ENCODE data around the gene POLDIP2. TPM values are rescaled to one million over a fixed set of nuclear protein-coding genes. Genes with fewer than 3 reads are reported as not detected.

Gene POLDIP2
- total and polyA plus RNA-seq, 2 of the 13 experiments (the other 11 are each of a cell fraction or from before 2014, with no cell fraction given) = 85.9 to 114 TPM

DNA sequence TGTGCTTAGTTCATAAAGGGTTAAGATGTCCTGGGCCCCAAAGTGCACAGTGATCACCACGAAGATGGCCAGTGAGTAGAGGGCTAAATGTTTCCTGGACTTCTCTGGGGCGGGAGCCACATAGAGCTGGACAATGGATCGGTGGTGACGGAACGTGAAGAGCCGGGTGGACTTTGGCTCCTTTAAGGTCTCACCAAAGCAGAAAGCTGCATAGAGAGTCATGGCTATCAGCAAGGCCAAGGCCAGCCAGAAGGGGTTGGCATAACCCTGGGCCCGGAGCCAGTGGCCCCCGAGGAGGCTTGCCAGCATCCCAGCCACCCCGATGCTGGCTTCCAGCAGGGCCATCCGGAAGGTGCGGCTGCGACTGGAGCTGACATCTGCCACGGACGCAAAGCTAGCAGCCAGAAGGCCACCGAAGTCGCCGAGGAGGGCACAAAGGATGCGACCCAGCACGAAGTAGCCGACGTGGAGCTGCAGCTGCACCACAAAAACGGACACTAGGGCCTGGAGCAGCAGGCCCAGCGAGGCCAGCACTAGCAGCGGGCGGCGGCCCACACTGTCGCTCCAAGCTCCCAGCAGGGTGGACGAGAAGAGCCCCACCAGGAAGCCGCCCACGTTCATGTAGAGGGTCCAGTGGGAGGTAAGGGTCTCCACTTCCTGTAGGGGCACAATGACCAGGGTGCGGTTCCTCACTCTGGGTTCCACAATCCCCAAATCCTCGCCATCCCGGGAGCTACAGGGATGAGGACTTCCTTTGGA lies 47.7 kb upstream of the POLDIP2 start (continued):
- TF ChIP-seq, protein P1, sequence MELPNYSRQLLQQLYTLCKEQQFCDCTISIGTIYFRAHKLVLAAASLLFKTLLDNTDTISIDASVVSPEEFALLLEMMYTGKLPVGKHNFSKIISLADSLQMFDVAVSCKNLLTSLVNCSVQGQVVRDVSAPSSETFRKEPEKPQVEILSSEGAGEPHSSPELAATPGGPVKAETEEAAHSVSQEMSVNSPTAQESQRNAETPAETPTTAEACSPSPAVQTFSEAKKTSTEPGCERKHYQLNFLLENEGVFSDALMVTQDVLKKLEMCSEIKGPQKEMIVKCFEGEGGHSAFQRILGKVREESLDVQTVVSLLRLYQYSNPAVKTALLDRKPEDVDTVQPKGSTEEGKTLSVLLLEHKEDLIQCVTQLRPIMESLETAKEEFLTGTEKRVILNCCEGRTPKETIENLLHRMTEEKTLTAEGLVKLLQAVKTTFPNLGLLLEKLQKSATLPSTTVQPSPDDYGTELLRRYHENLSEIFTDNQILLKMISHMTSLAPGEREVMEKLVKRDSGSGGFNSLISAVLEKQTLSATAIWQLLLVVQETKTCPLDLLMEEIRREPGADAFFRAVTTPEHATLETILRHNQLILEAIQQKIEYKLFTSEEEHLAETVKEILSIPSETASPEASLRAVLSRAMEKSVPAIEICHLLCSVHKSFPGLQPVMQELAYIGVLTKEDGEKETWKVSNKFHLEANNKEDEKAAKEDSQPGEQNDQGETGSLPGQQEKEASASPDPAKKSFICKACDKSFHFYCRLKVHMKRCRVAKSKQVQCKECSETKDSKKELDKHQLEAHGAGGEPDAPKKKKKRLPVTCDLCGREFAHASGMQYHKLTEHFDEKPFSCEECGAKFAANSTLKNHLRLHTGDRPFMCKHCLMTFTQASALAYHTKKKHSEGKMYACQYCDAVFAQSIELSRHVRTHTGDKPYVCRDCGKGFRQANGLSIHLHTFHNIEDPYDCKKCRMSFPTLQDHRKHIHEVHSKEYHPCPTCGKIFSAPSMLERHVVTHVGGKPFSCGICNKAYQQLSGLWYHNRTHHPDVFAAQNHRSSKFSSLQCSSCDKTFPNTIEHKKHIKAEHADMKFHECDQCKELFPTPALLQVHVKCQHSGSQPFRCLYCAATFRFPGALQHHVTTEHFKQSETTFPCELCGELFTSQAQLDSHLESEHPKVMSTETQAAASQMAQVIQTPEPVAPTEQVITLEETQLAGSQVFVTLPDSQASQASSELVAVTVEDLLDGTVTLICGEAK (IDR thresholded peaks at IDR 0.05) = no peak
- TF ChIP-seq, protein P1 (CRISPR knock-in tag; IDR thresholded peaks at IDR 0.05) = peak; percentile 21; the same call in 1 of the 2 replicates
- TF ChIP-seq ZNF251 (CRISPR knock-in tag; IDR thresholded peaks at IDR 0.05) (no peak), CREM (IDR thresholded peaks at IDR 0.05) (no peak), CREM (CRISPR knock-in tag; IDR thresholded peaks at IDR 0.05) (no peak), SP140L (CRISPR knock-in tag; IDR thresholded peaks at IDR 0.05; ENCODE audit: borderline replicate concordance) (no peak), MAFG (CRISPR knock-in tag; IDR thresholded peaks at IDR 0.05) (no peak), HOXA5 (CRISPR knock-in tag; IDR thresholded peaks at IDR 0.05) (peak; percentile 46; the same call in 1 of the 2 replicates), DPF2 (CRISPR knock-in tag; IDR thresholded peaks at IDR 0.05; ENCODE audit: borderline replicate concordance, low read depth) (no peak), THAP11 (CRISPR knock-in tag; IDR thresholded peaks at IDR 0.05) (peak; percentile 64), FOXJ3 (CRISPR knock-in tag; IDR thresholded peaks at IDR 0.05; ENCODE audit: borderline replicate concordance) (peak; percentile 42; the same call in 1 of the 2 replicates), SRF (IDR thresholded peaks at IDR 0.05; ENCODE audit: low read depth, low read length) (no peak), U2AF2 (IDR thresholded peaks at IDR 0.05; ENCODE audit: low read depth, low read length) (no peak)
- TF ChIP-seq, protein P2, sequence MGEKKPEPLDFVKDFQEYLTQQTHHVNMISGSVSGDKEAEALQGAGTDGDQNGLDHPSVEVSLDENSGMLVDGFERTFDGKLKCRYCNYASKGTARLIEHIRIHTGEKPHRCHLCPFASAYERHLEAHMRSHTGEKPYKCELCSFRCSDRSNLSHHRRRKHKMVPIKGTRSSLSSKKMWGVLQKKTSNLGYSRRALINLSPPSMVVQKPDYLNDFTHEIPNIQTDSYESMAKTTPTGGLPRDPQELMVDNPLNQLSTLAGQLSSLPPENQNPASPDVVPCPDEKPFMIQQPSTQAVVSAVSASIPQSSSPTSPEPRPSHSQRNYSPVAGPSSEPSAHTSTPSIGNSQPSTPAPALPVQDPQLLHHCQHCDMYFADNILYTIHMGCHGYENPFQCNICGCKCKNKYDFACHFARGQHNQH (CRISPR knock-in tag; IDR thresholded peaks at IDR 0.05) = no peak
- TF ChIP-seq, protein P3, sequence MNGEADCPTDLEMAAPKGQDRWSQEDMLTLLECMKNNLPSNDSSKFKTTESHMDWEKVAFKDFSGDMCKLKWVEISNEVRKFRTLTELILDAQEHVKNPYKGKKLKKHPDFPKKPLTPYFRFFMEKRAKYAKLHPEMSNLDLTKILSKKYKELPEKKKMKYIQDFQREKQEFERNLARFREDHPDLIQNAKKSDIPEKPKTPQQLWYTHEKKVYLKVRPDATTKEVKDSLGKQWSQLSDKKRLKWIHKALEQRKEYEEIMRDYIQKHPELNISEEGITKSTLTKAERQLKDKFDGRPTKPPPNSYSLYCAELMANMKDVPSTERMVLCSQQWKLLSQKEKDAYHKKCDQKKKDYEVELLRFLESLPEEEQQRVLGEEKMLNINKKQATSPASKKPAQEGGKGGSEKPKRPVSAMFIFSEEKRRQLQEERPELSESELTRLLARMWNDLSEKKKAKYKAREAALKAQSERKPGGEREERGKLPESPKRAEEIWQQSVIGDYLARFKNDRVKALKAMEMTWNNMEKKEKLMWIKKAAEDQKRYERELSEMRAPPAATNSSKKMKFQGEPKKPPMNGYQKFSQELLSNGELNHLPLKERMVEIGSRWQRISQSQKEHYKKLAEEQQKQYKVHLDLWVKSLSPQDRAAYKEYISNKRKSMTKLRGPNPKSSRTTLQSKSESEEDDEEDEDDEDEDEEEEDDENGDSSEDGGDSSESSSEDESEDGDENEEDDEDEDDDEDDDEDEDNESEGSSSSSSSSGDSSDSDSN (CRISPR knock-in tag; IDR thresholded peaks at IDR 0.05) = peak; percentile 68
- TF ChIP-seq, protein P4, sequence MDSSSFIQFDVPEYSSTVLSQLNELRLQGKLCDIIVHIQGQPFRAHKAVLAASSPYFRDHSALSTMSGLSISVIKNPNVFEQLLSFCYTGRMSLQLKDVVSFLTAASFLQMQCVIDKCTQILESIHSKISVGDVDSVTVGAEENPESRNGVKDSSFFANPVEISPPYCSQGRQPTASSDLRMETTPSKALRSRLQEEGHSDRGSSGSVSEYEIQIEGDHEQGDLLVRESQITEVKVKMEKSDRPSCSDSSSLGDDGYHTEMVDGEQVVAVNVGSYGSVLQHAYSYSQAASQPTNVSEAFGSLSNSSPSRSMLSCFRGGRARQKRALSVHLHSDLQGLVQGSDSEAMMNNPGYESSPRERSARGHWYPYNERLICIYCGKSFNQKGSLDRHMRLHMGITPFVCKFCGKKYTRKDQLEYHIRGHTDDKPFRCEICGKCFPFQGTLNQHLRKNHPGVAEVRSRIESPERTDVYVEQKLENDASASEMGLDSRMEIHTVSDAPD (CRISPR knock-in tag; IDR thresholded peaks at IDR 0.05) = 0 out of 2 replicates have a peak, but pooled peaks have one; percentile 26
